T-helper 1 cell (primary cell): ENCODE data around the gene ROBO2.

Source experiments
- DNase-seq, 5 donors: peaks; one replicate each; pipeline ENCODE4 v3.0.0-alpha.2; 2012 to 2020

Gene ROBO2

DNA sequence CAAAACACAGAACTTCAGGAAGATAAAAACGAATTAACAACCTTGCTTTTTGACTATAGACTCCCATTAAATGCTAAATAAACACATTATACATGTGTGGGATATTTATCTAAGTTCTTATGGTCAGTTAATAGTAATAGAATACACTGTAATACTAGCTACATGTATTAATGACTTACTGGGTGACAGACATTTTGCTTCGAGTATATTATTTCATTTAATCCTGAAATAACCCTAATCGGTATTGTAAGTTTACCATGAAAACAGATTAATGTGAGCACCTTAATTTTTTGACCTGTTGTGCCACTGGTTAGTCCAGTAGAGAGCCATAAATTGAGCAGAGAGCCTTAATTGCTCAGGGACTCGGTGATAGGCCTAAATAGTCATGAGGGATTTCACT lies 151.1 kb downstream of the ROBO2 start:
- no peak for DNase-seq

- no peak for DNase-seq
Measured at GRCh38 chr3:77191640-77192039, 151.7 kb downstream of the ROBO2 start.

DNA sequence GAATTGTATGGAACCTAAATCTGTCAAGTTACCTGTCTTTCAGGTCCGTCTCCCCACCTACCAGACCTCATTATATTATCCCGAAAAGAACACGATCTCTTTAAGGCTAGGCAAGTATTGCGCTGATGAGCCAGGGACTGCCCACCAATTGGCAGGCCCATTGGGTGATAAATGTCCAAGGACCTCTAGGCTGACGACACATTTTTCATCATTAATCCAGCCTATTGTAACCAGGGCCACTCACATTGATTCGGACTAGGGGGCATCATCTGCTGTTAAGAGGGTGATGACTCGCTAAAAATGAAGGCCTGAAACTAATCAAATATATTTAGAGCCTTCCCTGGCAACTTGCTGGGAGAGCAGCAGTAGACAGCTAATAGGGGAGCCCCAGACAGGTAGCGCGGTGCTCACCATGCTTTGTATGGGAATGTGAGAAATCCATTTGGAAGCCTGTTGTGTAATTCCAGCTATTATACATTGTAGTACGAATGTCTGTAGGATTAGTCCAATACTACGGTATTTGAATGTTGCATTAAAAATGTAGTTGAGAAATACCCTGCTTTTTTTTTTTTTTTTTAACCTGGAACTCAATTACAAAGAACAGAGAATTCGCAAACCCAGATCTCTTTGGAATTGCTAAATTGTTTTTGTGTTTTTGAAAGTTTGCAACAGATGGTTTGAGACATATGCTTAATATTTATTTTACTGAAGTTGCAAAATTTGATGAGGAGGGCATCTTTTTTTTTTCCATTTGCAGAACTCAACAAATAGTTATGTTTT lies 156.1 kb downstream of the ROBO2 start:
- no peak for DNase-seq

- DNase-seq = no peak
Measured at GRCh38 chr3:77197408-77197807, 157.5 kb downstream of the ROBO2 start.

GRCh38 chr3:77203851-77204250 lies 164.0 kb downstream of the ROBO2 start:
- no peak for DNase-seq

GRCh38 chr3:77204788-77205187 lies 164.9 kb downstream of the ROBO2 start:
- DNase-seq = no peak

- no peak for DNase-seq
Measured at GRCh38 chr3:77207753-77208152, 167.9 kb downstream of the ROBO2 start.

DNA sequence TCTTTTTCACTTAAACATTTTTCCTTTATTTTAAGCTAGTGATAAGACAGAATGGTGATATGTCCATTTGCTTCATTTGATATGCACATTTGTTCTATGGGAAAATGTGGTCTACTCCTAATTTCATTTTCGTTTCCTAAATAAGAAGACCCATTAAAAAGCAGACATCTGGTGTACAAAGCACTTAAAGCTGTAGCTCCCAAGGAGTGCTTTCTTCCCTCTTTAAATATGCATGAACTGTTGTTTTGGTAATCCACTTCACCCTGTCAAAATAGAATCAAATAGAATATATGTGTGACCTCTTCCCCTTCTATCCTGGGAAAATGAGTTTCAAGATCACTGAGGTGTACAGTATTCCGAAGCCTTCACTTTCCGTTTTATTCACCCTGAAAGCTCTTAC lies 182.8 kb downstream of the ROBO2 start:
- DNase-seq = no peak

GRCh38 chr3:77227567-77227966 lies 187.7 kb downstream of the ROBO2 start:
- no peak for DNase-seq

DNA sequence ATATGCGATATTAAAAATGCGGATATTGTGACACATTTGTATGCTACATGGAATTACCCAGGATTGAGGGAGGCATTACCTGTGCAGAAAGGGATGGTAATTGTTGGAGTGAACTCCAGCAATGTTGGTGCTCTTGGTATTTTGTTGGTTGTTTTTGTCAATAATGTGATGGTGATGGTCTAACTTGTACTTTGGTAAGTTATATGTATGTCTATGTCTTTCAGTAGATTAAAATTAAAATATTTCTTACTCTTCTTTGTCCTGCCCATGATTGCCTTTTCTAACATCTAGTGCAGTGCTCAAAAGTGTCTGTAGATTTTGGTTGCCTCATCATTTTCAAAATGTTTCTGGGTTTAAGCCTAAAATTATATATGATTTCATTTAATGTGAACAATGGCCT lies 192.7 kb downstream of the ROBO2 start:
- no peak for DNase-seq

DNA sequence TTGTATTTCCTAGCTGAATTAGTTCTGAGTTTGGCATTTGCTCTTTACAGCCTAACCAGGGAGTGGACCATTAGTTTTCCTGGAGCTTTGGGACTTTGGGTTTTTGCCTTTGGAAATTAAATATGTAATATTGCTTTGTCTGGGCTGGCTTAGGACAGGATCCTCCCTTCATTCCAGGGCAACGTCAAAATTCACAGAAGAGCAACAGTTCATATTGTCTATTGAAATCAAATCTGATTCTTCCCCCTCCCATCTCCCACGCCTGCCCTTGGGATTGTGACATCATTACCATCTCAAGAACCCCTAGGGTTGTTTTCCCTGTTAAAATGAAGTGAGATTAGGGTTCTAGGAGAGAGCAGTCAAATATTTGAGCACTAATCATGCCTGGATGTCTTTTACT lies 194.1 kb downstream of the ROBO2 start:
- DNase-seq = no peak

DNA sequence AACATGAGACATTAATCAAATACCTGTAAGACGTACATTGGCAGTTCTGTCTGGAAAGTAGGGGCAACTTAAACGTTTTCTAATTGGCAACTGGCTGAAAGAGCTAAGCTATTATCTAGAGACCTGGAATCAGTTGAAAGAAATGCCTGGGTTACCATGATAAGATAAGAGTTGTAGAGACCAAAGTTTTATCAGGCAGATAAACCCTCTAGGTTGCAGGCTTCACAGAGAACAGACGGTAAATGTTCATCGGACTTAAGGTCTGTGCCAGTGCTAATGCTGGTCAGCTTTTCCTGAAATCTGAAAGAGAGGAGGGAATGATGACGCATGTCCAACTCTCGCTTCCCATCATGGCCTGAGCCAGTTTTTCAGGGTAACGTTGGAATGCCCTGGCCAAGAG lies 196.2 kb downstream of the ROBO2 start:
- DNase-seq = no peak

DNA sequence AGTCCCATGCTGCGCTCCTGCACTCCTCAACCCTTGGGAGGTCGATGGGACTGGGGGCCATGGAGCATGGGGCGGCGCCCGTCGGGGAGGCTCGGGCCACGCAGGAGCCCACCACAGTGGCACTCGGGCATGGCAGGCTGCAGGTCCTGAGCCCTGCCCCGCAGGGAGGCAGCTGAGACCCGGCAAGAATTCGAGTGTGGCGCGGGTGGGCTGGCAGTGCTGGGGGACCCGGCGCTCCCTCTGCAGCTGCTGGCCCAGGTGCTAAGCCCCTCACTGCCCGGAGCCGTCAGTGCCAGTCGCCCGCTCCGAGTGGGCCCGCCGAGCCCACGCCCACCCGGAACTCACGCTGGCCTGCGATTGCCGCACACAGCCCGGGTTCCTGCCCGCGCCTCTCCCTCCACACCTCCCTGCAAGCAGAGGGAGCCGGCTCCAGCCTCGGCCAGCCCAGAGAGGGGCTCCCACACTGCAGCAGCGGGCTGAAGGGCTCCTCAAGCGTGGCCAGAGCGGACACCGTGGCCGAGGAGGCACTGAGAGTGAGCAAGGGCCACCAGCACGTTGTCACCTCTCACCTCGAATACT lies 200.3 kb downstream of the ROBO2 start:
- no peak for DNase-seq

DNA sequence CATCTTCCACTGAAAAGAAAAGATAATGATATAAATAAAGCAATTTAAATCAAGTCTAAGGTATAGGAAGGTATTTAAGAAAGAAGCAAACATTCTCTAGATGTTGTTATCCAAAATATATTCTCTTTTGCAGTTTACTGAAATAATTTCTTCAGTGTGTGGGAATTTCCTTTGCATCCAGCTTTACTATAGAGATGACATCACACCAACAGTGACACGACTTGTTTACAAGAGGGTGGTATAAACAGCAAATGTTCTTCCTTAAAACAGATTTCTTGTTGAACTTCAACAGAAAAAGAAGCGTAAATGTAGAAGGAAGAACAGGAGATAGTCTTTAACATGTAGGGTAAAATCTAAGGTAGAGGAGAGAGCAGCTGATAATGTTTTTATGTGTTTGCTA lies 202.5 kb downstream of the ROBO2 start:
- DNase-seq = no peak

DNA sequence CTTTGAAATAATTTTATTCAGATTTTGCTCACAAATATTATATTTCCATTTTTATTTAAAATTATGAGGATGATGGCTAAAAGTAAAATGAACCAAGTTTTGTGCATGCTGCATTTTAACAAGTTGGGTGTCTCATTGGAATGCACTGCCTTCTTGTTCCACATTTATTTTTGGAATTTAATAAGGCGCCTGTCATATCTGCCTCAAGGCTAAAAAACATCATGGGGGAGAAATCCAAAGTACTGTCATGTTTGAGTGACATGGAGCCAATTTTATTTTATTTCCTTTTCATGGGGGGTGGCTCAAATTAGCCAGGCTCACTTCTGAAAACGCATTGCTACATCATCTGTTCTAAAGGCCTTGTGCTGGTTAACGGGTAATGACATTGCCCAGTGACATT lies 205.1 kb downstream of the ROBO2 start:
- DNase-seq = no peak

GRCh38 chr3:77247061-77247460 lies 207.2 kb downstream of the ROBO2 start:
- DNase-seq = no peak

DNA sequence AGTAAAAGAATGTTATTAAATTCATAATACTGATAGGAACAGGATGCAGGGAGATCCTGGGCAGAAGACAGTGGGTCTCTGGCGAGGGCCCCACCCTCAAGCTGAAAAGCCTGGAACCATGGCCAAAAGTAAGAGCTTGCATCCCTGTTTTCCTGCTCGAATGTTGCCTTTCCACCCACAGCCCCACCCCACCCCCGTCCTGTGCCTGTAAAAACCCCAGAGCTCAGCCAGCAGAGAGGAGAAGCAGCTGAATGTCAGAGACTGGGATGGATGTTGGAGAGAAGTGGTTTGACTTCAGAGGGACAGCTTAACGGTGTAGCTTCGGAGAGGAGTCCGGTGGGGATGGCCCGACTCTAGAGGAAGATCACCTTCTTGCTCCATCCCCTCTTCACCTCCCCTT lies 207.9 kb downstream of the ROBO2 start:
- DNase-seq = no peak

- no peak for DNase-seq
Measured at GRCh38 chr3:77248420-77248819, 208.5 kb downstream of the ROBO2 start.

- DNase-seq = no peak
Measured at GRCh38 chr3:77251136-77251535, 211.2 kb downstream of the ROBO2 start.

- DNase-seq = peak in 1 of 5 donors; percentile 4
Measured at GRCh38 chr3:77254967-77255831, 215.3 kb downstream of the ROBO2 start.

DNA sequence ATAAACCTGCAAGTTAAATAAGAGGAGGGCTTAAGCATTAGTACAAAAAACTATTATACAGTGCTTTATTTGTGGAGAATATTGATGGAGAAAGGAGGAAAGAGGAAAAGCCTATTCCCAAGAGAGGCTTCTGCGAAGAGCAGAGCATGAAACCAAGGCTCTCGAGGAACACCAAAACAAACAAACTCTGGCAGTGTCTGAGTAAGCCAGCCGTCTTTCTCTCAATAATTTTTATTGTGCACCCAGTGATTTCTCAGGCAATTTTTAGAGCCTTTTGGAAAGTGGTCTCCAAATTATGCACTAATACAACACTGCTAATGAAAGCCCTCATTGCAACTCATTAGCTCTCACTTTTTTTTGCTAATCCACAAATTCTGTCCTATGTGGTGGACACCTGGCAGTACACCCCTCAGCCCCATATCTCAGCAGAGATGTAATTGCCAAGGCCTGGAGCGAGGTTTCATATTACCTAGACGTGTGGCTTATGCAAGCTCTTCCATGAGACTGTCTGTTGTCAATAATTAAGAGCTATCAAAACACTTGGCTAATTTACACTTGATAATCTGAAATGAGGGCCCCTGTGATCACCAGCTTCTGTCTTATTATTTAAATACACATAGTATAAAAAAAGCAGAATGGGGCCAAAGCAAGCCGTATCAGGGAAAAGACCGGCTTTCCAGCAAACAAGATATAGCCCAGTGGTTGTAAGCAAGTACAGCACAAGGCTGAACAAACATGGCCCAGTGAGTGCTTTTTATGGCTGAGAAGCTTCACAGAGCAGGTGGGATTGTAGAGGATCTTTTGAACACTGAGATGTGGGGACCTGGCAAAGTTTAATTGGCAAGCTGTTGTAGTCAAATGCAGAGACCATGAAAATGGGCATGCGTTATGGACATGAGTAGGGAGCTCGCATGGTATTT lies 216.9 kb downstream of the ROBO2 start:
- no peak for DNase-seq

GRCh38 chr3:77259694-77260093 lies 219.8 kb downstream of the ROBO2 start:
- DNase-seq = no peak

GRCh38 chr3:77262361-77262760 lies 222.5 kb downstream of the ROBO2 start:
- DNase-seq = no peak
